HL-60 (cell line): Measurements from ENCODE around the gene MIDN.

Source experiments
- DNase-seq, 2 experiments: peaks; one replicate each; pipeline ENCODE4 v3.0.0-alpha.2; 2010 to 2020; ENCODE audit warnings: low read depth in 1 of 2, low spot score in 1 of 2
- H3K27ac ChIP-seq: fragments of 250-450 bp; sonication (Bioruptor Pico); replicated peaks from 2 replicates; pipeline ENCODE4 v1.5.1; 2020; ENCODE audit warnings: mild to moderate bottlenecking, moderate library complexity
- H3K27me3 ChIP-seq: fragments of 250-450 bp; sonication (Bioruptor Pico); 2 replicates; pipeline ENCODE4 v1.5.1; 2021; ENCODE audit warnings: mild to moderate bottlenecking, moderate library complexity; ENCODE audit not compliant: insufficient read depth, poor library complexity, severe bottlenecking
- H3K4me3 ChIP-seq: replicated peaks from 2 replicates; pipeline ENCODE4 v1.5.1; 2011; ENCODE audit warnings: mild to moderate bottlenecking, control low read depth, low read length; ENCODE audit not compliant: insufficient read depth
- CTCF ChIP-seq: IDR thresholded peaks from one replicate; pipeline ENCODE4 v1.5.1; 2011; ENCODE audit warnings: low read length, control low read depth, inconsistent platforms; ENCODE audit not compliant: insufficient read depth
- GABPA ChIP-seq: IDR thresholded peaks from 2 replicates; pipeline ENCODE4 v1.6.1; 2012; ENCODE audit warnings: low read depth
- POLR2AphosphoS5 ChIP-seq: IDR thresholded peaks from 2 replicates; pipeline ENCODE4 v1.6.1; 2012; ENCODE audit warnings: low read depth
- REST ChIP-seq: IDR thresholded peaks from 2 replicates; pipeline ENCODE4 v1.6.1; 2012; ENCODE audit warnings: low read depth; ENCODE audit not compliant: insufficient replicate concordance
- SPI1 ChIP-seq: IDR thresholded peaks from 2 replicates; pipeline ENCODE4 v1.6.1; 2012; ENCODE audit warnings: low read depth, mild to moderate bottlenecking, borderline replicate concordance

MIDN gene

GRCh38 chr19:1286487-1287353, 38.3 kb downstream of the MIDN start:
- Histone ChIP-seq H3K27ac (no peak overlapping the region), H3K4me3 (no peak overlapping the region), H3K27me3 (peaks cover 71% of the 10 kb centered on the region)
- TF ChIP-seq GABPA (no peak), CTCF (no peak), REST (no peak), SPI1 (no peak), POLR2AphosphoS5 (no peak)
- no peak for DNase-seq

GRCh38 chr19:1287354-1288225, 39.2 kb downstream of the MIDN start:
- DNase-seq, result no peak
- Histone ChIP-seq H3K27ac (no peak overlapping the region), H3K27me3 (peaks cover 80% of the 10 kb centered on the region), H3K4me3 (no peak overlapping the region)
- TF ChIP-seq REST (no peak), CTCF (no peak)

GRCh38 chr19:1288226-1288612, 39.8 kb downstream of the MIDN start:
- peaks cover 86% of the 10 kb centered on the region for H3K27me3 ChIP-seq
- TF ChIP-seq CTCF (no peak), GABPA (no peak), REST (no peak), SPI1 (no peak), POLR2AphosphoS5 (no peak)
- H3K4me3 ChIP-seq, result no peak overlapping the region
- no peak for DNase-seq
- no peak overlapping the region for H3K27ac ChIP-seq
